ENCODE measurements around the gene UNC5A. TPM values are rescaled to one million over a fixed set of nuclear protein-coding genes. Genes with fewer than 3 reads are reported as not detected.

The UNC5A gene
- total RNA-seq: not detected

- ATAC-seq (peak; percentile 58), DNase-seq (no peak)
- peaks cover 3% of the 10 kb centered on the region for H3K4me1 Mint-ChIP-seq
- no peaks in the 10 kb centered on the region for H3K9me3 Mint-ChIP-seq (ENCODE audit: low read depth)
- H3K27me3 Mint-ChIP-seq: peaks cover 70% of the 10 kb centered on the region
- H3K27ac Mint-ChIP-seq: no peak within 1 kb of the TSS
- H3K4me3 Mint-ChIP-seq: peak within 1 kb of the TSS; percentile 53
- CTCF ChIA-PET: no interaction called here
- no peaks in the 10 kb centered on the region for H3K36me3 Mint-ChIP-seq
These were observed at the start of gene UNC5A for GRCh38 chr5:176810081-176810597. UNC5A (plus strand) TSS chr5:176810559; CDS start chr5:176810751, 192 bp downstream.

GRCh38 chr5:176761755-176762154 lies 48.6 kb upstream of the UNC5A start:
- ATAC-seq: no peak
- Mint-ChIP-seq H3K36me3 (no peaks in the 10 kb centered on the region), H3K4me3 (no peak overlapping the region), H3K9me3 (ENCODE audit: low read depth) (peaks cover 6% of the 10 kb centered on the region), H3K27me3 (peaks cover 61% of the 10 kb centered on the region), H3K4me1 (no peaks in the 10 kb centered on the region), H3K27ac (no peak overlapping the region)
- DNase-seq: no peak
- CTCF ChIA-PET: no interaction called here

- no peak overlapping the region for H3K27ac Mint-ChIP-seq
- H3K9me3 Mint-ChIP-seq (ENCODE audit: low read depth): peaks cover 6% of the 10 kb centered on the region
- no peaks in the 10 kb centered on the region for H3K36me3 Mint-ChIP-seq
- no peaks in the 10 kb centered on the region for H3K4me1 Mint-ChIP-seq
- H3K4me3 Mint-ChIP-seq: no peak overlapping the region
- peaks cover 63% of the 10 kb centered on the region for H3K27me3 Mint-ChIP-seq
- DNase-seq (peak; percentile 14), ATAC-seq (no peak)
- CTCF ChIA-PET: no interaction called here
These were observed 47.9 kb upstream of the UNC5A start for GRCh38 chr5:176762489-176762888.

GRCh38 chr5:176765687-176766086 lies 44.7 kb upstream of the UNC5A start:
- CTCF ChIA-PET: no interaction called here
- no peak for DNase-seq
- Mint-ChIP-seq H3K9me3 (ENCODE audit: low read depth) (peaks cover 6% of the 10 kb centered on the region), H3K4me1 (no peaks in the 10 kb centered on the region), H3K27me3 (peaks cover 59% of the 10 kb centered on the region), H3K4me3 (no peak overlapping the region), H3K27ac (no peak overlapping the region), H3K36me3 (no peaks in the 10 kb centered on the region)
- ATAC-seq: no peak

GRCh38 chr5:176768174-176768970 lies 42.0 kb upstream of the UNC5A start:
- CTCF ChIA-PET: no interaction called here

GRCh38 chr5:176769911-176770310 lies 40.4 kb upstream of the UNC5A start:
- Mint-ChIP-seq H3K27me3 (peaks cover 46% of the 10 kb centered on the region), H3K9me3 (ENCODE audit: low read depth) (peaks cover 6% of the 10 kb centered on the region), H3K4me3 (no peak overlapping the region), H3K4me1 (no peaks in the 10 kb centered on the region), H3K36me3 (no peaks in the 10 kb centered on the region), H3K27ac (no peak overlapping the region)
- DNase-seq (no peak), ATAC-seq (no peak)
- CTCF ChIA-PET: no interaction called here

More at GRCh38 chr5:176768174-176768970, 42.0 kb upstream of the UNC5A start:
- no peaks in the 10 kb centered on the region for H3K36me3 Mint-ChIP-seq
- peaks cover 53% of the 10 kb centered on the region for H3K27me3 Mint-ChIP-seq
- H3K9me3 Mint-ChIP-seq (ENCODE audit: low read depth): peaks cover 6% of the 10 kb centered on the region
- H3K27ac Mint-ChIP-seq: no peak overlapping the region
- peak; percentile 25 for DNase-seq
- no peaks in the 10 kb centered on the region for H3K4me1 Mint-ChIP-seq
- no peak overlapping the region for H3K4me3 Mint-ChIP-seq
- no peak for ATAC-seq

GRCh38 chr5:176770431-176770830 lies 39.9 kb upstream of the UNC5A start:
- CTCF ChIA-PET: no interaction called here
- H3K27ac Mint-ChIP-seq: no peak overlapping the region
- H3K4me3 Mint-ChIP-seq: no peak overlapping the region
- H3K27me3 Mint-ChIP-seq: peaks cover 46% of the 10 kb centered on the region
- DNase-seq (peak; percentile 4), ATAC-seq (no peak)
- H3K9me3 Mint-ChIP-seq (ENCODE audit: low read depth): peaks cover 5% of the 10 kb centered on the region
- H3K4me1 Mint-ChIP-seq: no peaks in the 10 kb centered on the region
- H3K36me3 Mint-ChIP-seq: no peaks in the 10 kb centered on the region

GRCh38 chr5:176771102-176771845 lies 39.1 kb upstream of the UNC5A start:
- H3K27ac Mint-ChIP-seq: no peak overlapping the region
- ATAC-seq (no peak), DNase-seq (peak; percentile 31)
- no peaks in the 10 kb centered on the region for H3K36me3 Mint-ChIP-seq
- no peaks in the 10 kb centered on the region for H3K4me1 Mint-ChIP-seq
- no peaks in the 10 kb centered on the region for H3K9me3 Mint-ChIP-seq (ENCODE audit: low read depth)
- CTCF ChIA-PET: interaction anchor here (0.8 to 1.2 kb wide), 2 partner anchors 9 to 111 kb away, joined by 3 to 4 read pairs; no protein-coding TSS in a partner anchor
- peaks cover 39% of the 10 kb centered on the region for H3K27me3 Mint-ChIP-seq
- H3K4me3 Mint-ChIP-seq: no peak overlapping the region

GRCh38 chr5:176772271-176773210 lies 37.8 kb upstream of the UNC5A start:
- Mint-ChIP-seq H3K4me3 (no peak overlapping the region), H3K9me3 (ENCODE audit: low read depth) (no peaks in the 10 kb centered on the region), H3K4me1 (no peaks in the 10 kb centered on the region), H3K27ac (no peak overlapping the region), H3K36me3 (no peaks in the 10 kb centered on the region), H3K27me3 (peaks cover 37% of the 10 kb centered on the region)
- peak; percentile 8 for DNase-seq
- CTCF ChIA-PET: interaction anchor here (1.0 to 1.2 kb wide), 2 partner anchors 112 to 947 kb away, joined by 3 to 4 read pairs; no protein-coding TSS in a partner anchor
- ATAC-seq: no peak

GRCh38 chr5:176773408-176774035 lies 36.8 kb upstream of the UNC5A start:
- Mint-ChIP-seq H3K27me3 (peaks cover 33% of the 10 kb centered on the region), H3K27ac (no peak overlapping the region), H3K4me1 (no peaks in the 10 kb centered on the region), H3K4me3 (no peak overlapping the region), H3K9me3 (ENCODE audit: low read depth) (no peaks in the 10 kb centered on the region), H3K36me3 (no peaks in the 10 kb centered on the region)
- ATAC-seq: no peak
- peak; percentile 41 for DNase-seq
- CTCF ChIA-PET: no interaction called here

GRCh38 chr5:176774216-176775171 lies 35.9 kb upstream of the UNC5A start:
- no peaks in the 10 kb centered on the region for H3K9me3 Mint-ChIP-seq (ENCODE audit: low read depth)
- no peaks in the 10 kb centered on the region for H3K36me3 Mint-ChIP-seq
- H3K27me3 Mint-ChIP-seq: peaks cover 27% of the 10 kb centered on the region
- CTCF ChIA-PET: no interaction called here
- no peaks in the 10 kb centered on the region for H3K4me1 Mint-ChIP-seq
- DNase-seq (peak; percentile 38), ATAC-seq (no peak)
- H3K27ac Mint-ChIP-seq: no peak overlapping the region
- no peak overlapping the region for H3K4me3 Mint-ChIP-seq

- Mint-ChIP-seq H3K9me3 (ENCODE audit: low read depth) (no peaks in the 10 kb centered on the region), H3K4me3 (no peak overlapping the region), H3K27me3 (peaks cover 26% of the 10 kb centered on the region), H3K36me3 (no peaks in the 10 kb centered on the region), H3K4me1 (no peaks in the 10 kb centered on the region), H3K27ac (no peak overlapping the region)
- ATAC-seq (no peak), DNase-seq (peak; percentile 15)
- CTCF ChIA-PET: interaction anchor here (1.0 kb wide), 1 partner anchor 114 kb away, joined by 3 read pairs; no protein-coding TSS in a partner anchor
These were observed 35.0 kb upstream of the UNC5A start for GRCh38 chr5:176775409-176775808.
